Measurements from ENCODE around the gene NXPH3.
"Not testable (repeated sequence)": the region's sequence is repeated elsewhere in the genome, so short reads cannot be mapped to it uniquely, and the experiment has no call there.

Gene NXPH3

GRCh38 chr17:49567104-49567521 lies 8.6 kb upstream of the NXPH3 start:
- DNase-seq (ENCODE audit: low read depth), result no peak
- TF ChIP-seq, protein P1, sequence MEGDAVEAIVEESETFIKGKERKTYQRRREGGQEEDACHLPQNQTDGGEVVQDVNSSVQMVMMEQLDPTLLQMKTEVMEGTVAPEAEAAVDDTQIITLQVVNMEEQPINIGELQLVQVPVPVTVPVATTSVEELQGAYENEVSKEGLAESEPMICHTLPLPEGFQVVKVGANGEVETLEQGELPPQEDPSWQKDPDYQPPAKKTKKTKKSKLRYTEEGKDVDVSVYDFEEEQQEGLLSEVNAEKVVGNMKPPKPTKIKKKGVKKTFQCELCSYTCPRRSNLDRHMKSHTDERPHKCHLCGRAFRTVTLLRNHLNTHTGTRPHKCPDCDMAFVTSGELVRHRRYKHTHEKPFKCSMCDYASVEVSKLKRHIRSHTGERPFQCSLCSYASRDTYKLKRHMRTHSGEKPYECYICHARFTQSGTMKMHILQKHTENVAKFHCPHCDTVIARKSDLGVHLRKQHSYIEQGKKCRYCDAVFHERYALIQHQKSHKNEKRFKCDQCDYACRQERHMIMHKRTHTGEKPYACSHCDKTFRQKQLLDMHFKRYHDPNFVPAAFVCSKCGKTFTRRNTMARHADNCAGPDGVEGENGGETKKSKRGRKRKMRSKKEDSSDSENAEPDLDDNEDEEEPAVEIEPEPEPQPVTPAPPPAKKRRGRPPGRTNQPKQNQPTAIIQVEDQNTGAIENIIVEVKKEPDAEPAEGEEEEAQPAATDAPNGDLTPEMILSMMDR (conservative IDR thresholded peaks at IDR 0.05; ENCODE audit: low read length), result no peak

DNA sequence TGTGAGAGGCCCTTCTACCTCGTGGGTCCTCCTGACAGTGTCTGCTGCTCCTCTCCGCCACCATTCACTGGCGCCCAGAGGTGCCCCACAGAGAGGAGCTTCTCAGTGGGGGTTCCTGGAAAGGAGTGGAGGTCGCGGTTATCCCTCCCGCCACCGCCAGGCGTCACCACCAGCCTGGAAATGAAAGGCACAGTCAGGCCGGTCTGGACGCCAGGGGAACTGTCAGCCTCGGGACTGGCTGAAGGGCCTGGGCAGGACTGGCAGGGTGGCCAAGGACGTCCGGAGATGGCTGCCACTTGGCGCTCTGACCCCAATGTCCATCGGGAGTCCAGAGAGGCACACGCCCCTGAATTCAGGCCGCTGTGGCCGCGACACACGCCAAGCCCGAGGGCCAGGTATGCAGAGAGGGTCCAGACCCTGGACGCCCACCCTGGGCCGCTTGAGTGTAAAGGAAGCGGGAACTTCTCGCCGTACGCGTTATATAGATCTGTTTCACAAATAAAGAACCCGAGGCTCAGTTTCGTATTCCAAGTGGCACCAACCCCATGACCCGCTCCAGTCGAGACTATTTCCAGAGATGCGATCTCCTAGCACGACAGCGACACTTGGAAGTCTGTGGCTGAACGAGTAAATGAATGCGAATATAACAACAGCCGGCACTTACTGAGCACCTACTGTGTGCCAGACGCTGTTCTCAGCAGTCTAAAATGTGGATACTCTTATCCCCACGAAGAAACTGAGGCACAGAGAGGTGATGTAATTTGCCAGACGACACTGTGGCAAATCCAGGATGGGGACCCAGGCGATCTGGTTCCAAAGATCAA lies 7.6 kb upstream of the NXPH3 start:
- peak; percentile 71 for DNase-seq (ENCODE audit: low read depth)
- peak overlapping the region; percentile 56 for H3K4me3 ChIP-seq (ENCODE audit: low read length)
- TF ChIP-seq, protein P1 (conservative IDR thresholded peaks at IDR 0.05; ENCODE audit: low read length), result peak; percentile 84

More at GRCh38 chr17:49567104-49567521, 8.6 kb upstream of the NXPH3 start:
- no peak overlapping the region for H3K4me3 ChIP-seq (ENCODE audit: low read length)

- H3K4me3 ChIP-seq (ENCODE audit: low read length); DNase-seq (ENCODE audit: low read depth): not testable (repeated sequence)
Measured at GRCh38 chr17:49568695-49569047, 7.0 kb upstream of the NXPH3 start.

GRCh38 chr17:49570540-49571242 lies 5.0 kb upstream of the NXPH3 start:
- TF ChIP-seq, protein P1 (conservative IDR thresholded peaks at IDR 0.05; ENCODE audit: low read length), result no peak
- DNase-seq (ENCODE audit: low read depth), result no peak
- H3K4me3 ChIP-seq (ENCODE audit: low read length), result no peak overlapping the region

DNA sequence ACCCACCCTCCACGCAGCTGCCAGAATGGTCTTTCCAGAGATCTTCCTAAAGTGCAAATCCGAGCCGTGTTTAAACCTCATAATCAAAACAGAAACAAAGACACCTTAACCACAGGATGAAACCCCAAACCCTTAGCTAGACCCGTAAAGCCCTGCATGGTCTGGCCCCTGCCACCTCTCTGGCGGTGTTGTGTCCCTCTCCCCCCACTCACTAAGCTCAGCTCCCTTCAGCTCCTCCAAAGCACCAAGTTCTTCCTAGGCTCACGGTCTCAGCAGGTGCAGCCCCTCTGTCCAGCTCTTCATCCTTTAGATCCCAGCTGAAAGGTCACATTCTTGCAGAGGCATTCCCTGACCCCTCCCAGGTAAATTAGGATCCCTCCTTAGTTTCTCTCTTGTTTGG lies 4.4 kb upstream of the NXPH3 start:
- no peak overlapping the region for H3K4me3 ChIP-seq (ENCODE audit: low read length)
- DNase-seq (ENCODE audit: low read depth), result no peak
- TF ChIP-seq, protein P1 (conservative IDR thresholded peaks at IDR 0.05; ENCODE audit: low read length), result no peak

GRCh38 chr17:49571764-49572163 lies 3.9 kb upstream of the NXPH3 start:
- no peak overlapping the region for H3K4me3 ChIP-seq (ENCODE audit: low read length)
- DNase-seq (ENCODE audit: low read depth), result no peak
- TF ChIP-seq, protein P1 (conservative IDR thresholded peaks at IDR 0.05; ENCODE audit: low read length), result no peak

DNA sequence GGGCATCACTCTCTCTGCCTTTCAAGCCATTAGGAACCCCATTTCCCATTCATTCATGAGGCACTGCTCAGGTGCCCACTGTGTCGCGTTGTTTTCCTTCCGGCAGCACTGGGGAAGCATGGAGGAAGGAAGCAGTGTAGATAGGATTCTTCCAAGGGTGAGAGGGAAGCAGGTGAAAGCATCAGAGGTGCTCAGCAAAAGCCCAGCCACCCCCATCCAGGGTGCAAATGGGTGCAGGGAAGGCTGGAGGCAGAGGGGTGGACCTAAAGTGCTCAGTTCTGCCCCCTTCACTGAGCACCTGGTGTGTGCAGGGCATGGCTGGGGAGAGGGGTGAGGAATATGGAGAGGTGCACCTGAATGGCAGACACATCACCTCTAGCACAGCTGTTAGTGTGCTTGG lies 3.4 kb upstream of the NXPH3 start:
- TF ChIP-seq, protein P1 (conservative IDR thresholded peaks at IDR 0.05; ENCODE audit: low read length), result no peak
- DNase-seq (ENCODE audit: low read depth), result no peak
- no peak overlapping the region for H3K4me3 ChIP-seq (ENCODE audit: low read length)

Data from AG10803 (cell line).